Measurements from ENCODE around the gene OR2M5.

- TF ChIP-seq EZH2 (IDR thresholded peaks at IDR 0.05; ENCODE audit: low read length) (no peak), CTCF (optimal IDR thresholded peaks at IDR 0.05 in 1 of 3, IDR thresholded peaks at IDR 0.05 in 1 of 3, conservative IDR thresholded peaks at IDR 0.05 in 1 of 3; ENCODE audit: extremely low read depth in 1 of 3, insufficient read depth in 2 of 3, low read length in 3 of 3) (no peak)
These were observed 11.0 kb downstream of the OR2M5 start for GRCh38 chr1:248155927-248156326.
